Astrocyte (in vitro differentiated cells and primary cell): ENCODE measurements around the gene KCNH6. TPM values are rescaled to one million over a fixed set of nuclear protein-coding genes. Genes with fewer than 3 reads are reported as not detected.

Source experiments
- DNase-seq: peaks from one replicate; pipeline ENCODE4 v3.0.0-alpha.2; 2010; ENCODE audit warnings: low read depth
- FAIRE-seq: peaks from 2 replicates; lab custom pipeline; 2011; peaks lifted over from hg19 to GRCh38; lab: Jason Lieb, UNC
- H2AFZ ChIP-seq: 2 replicates; pipeline ENCODE4 v1.6.0; 2012; ENCODE audit warnings: low read depth, low read length, inconsistent platforms
- H3K27ac ChIP-seq: 2 replicates; pipeline ENCODE4 v1.5.1; 2011; ENCODE audit warnings: low read depth, low read length, inconsistent platforms
- H3K27me3 ChIP-seq: 2 replicates; pipeline ENCODE4 v1.6.0; 2011; ENCODE audit warnings: low read length, inconsistent platforms; ENCODE audit not compliant: insufficient read depth
- H3K36me3 ChIP-seq: 2 replicates; pipeline ENCODE4 v1.5.1; 2011; ENCODE audit warnings: low read length, inconsistent platforms; ENCODE audit not compliant: insufficient read depth
- H3K4me1 ChIP-seq: 2 replicates; pipeline ENCODE4 v1.5.1; 2011; ENCODE audit warnings: low read length, inconsistent platforms; ENCODE audit not compliant: insufficient read depth
- H3K4me2 ChIP-seq: 2 replicates; pipeline ENCODE4 v1.6.0; 2012; ENCODE audit warnings: low read length, inconsistent platforms
- H3K4me3 ChIP-seq: 2 replicates; pipeline ENCODE4 v1.5.1; 2011; ENCODE audit warnings: low read depth, mild to moderate bottlenecking, low read length, inconsistent platforms; ENCODE audit not compliant: insufficient read depth
- H3K79me2 ChIP-seq: 2 replicates; pipeline ENCODE4 v1.6.0; 2012; ENCODE audit warnings: mild to moderate bottlenecking, low read length, inconsistent platforms; ENCODE audit not compliant: insufficient read depth
- H3K9ac ChIP-seq: 2 replicates; pipeline ENCODE4 v1.6.0; 2012; ENCODE audit warnings: mild to moderate bottlenecking, low read length, inconsistent platforms
- H3K9me3 ChIP-seq: 2 replicates; pipeline ENCODE4 v1.5.1; 2012; ENCODE audit warnings: low read depth, mild to moderate bottlenecking, low read length, inconsistent platforms; ENCODE audit not compliant: insufficient read depth
- H4K20me1 ChIP-seq: 2 replicates; pipeline ENCODE4 v1.6.0; 2012; ENCODE audit warnings: low read length, inconsistent platforms; ENCODE audit not compliant: insufficient read depth
- H3K27ac Mint-ChIP-seq: one replicate; pipeline ENCODE4 v1.8.0; 2021; ENCODE audit warnings: mild to moderate bottlenecking, mixed read lengths; ENCODE audit not compliant: unreplicated experiment
- H3K27me3 Mint-ChIP-seq: one replicate; pipeline ENCODE4 v1.8.0; 2021; ENCODE audit warnings: low read depth, mixed read lengths; ENCODE audit not compliant: unreplicated experiment
- H3K36me3 Mint-ChIP-seq: one replicate; pipeline ENCODE4 v1.8.0; 2021; ENCODE audit warnings: low read depth, mixed read lengths; ENCODE audit not compliant: unreplicated experiment
- H3K4me1 Mint-ChIP-seq: one replicate; pipeline ENCODE4 v1.8.0; 2021; ENCODE audit warnings: low read depth, mixed read lengths; ENCODE audit not compliant: unreplicated experiment
- H3K4me3 Mint-ChIP-seq: one replicate; pipeline ENCODE4 v1.8.0; 2021; ENCODE audit warnings: mild to moderate bottlenecking, moderate library complexity, mixed read lengths; ENCODE audit not compliant: unreplicated experiment
- H3K9me3 Mint-ChIP-seq: one replicate; pipeline ENCODE4 v1.8.0; 2021; ENCODE audit warnings: mild to moderate bottlenecking, mixed read lengths; ENCODE audit not compliant: unreplicated experiment
- EZH2 ChIP-seq: IDR thresholded peaks from 2 replicates; pipeline ENCODE4 v1.6.1; 2012; ENCODE audit warnings: mild to moderate bottlenecking, low read length, inconsistent platforms; ENCODE audit not compliant: insufficient read depth
- total RNA-seq: library from RNA; stranded (reverse); gene quantifications from 2 replicates; pipeline ENCODE4 v1.2.1, GENCODE V29; 2021
- TF ChIP-seq, protein P1 (sequence below): IDR thresholded peaks from 2 replicates; pipeline ENCODE4 v1.5.1; 2011; ENCODE audit warnings: low read depth, mild to moderate bottlenecking, inconsistent platforms, low read length, moderate library complexity; ENCODE audit not compliant: insufficient read depth

Gene KCNH6
- total RNA-seq, 1 donor from 2014 or later = not detected

DNA sequence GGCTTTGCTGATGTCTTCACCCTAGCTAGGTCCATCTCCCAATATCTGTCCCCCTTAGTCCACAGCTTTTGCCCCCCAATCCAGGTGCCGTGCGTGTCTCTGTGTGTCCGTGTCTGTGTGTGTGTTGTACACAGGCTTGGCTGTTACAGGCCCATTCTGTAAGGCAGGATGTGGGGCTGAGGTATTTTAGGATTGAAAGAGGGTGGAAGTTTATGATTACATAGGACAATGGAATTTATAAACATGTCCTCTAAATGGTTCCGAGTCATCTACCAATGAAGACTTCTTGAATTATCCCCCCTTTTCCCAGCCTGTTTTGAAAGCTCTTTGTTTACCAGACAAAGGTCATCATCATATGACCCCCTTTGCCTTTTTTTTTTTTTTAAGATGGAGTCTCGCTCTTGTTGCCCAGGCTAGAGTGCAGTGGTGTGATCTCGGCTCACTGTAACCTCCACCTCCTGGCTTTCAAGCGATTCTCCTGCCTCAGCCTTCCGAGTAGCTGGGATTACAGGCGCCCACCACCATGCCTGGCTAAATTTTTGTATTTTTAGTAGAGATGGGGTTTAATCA, 24.4 kb upstream of the KCNH6 start:
- H3K9me3 ChIP-seq = no peaks in the 10 kb centered on the region
- FAIRE-seq = peak; percentile 63
- TF ChIP-seq, protein P1, sequence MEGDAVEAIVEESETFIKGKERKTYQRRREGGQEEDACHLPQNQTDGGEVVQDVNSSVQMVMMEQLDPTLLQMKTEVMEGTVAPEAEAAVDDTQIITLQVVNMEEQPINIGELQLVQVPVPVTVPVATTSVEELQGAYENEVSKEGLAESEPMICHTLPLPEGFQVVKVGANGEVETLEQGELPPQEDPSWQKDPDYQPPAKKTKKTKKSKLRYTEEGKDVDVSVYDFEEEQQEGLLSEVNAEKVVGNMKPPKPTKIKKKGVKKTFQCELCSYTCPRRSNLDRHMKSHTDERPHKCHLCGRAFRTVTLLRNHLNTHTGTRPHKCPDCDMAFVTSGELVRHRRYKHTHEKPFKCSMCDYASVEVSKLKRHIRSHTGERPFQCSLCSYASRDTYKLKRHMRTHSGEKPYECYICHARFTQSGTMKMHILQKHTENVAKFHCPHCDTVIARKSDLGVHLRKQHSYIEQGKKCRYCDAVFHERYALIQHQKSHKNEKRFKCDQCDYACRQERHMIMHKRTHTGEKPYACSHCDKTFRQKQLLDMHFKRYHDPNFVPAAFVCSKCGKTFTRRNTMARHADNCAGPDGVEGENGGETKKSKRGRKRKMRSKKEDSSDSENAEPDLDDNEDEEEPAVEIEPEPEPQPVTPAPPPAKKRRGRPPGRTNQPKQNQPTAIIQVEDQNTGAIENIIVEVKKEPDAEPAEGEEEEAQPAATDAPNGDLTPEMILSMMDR = no peak
- no peak for TF ChIP-seq EZH2
- no peaks in the 10 kb centered on the region for H3K79me2 ChIP-seq
- no peak overlapping the region for H3K27ac ChIP-seq
- H3K4me3 ChIP-seq = no peak overlapping the region
- no peaks in the 10 kb centered on the region for H4K20me1 ChIP-seq
- H3K27ac Mint-ChIP-seq = no peak overlapping the region
- H3K36me3 Mint-ChIP-seq = peaks cover 2% of the 10 kb centered on the region
- H3K4me2 ChIP-seq = peak overlapping the region; percentile 37
- H3K9me3 Mint-ChIP-seq = no peaks in the 10 kb centered on the region
- H3K4me3 Mint-ChIP-seq = peak overlapping the region; percentile 28
- H3K36me3 ChIP-seq = no peaks in the 10 kb centered on the region
- H3K4me1 Mint-ChIP-seq = peaks cover 7% of the 10 kb centered on the region
- peaks cover 40% of the 10 kb centered on the region for H3K27me3 Mint-ChIP-seq
- no peak overlapping the region for H3K9ac ChIP-seq
- no peak overlapping the region for H2AFZ ChIP-seq
- DNase-seq = peak; percentile 57
- peaks cover 22% of the 10 kb centered on the region for H3K27me3 ChIP-seq
- no peaks in the 10 kb centered on the region for H3K4me1 ChIP-seq

DNA sequence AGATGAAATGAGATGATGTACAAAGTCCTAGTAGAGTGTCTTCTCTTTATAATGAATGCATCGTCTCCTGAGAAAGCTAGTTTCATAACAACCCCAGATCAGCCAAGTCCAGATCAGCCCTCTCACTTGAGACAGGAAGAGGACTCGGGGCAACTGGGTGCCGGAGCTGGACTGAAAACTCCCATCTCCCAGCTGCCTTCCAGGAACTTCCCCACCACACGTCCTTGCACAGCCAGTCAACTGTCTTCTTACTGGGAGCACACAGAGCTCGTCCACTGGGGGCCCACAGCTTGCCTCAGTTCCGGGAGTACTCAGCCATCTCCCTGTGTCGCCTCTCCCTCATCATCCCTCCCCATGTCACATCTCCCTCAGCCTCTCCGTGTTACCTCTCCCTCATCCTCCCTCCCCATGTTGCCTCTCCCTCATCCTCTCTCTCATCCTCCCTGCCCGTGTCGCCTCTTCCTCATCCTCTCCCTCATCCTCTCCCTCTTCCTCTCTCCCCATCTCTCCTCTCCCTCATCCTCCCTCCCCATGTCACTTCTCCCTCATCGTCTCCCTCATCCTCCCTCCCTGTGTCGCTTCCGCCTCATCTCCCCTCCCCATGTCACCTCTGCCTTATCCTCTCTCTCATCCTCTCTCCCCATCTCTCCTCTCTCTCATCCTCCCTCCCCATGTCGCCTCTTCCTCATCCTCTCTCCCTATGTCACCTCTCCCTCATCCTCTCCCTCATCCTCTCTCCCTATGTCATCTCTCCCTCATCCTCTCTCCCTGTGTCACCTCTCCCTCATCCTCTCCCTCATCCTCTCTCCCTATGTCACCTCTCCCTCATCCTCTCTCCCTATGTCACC, 22.4 kb upstream of the KCNH6 start:
- FAIRE-seq = no peak
- no peak overlapping the region for H3K9ac ChIP-seq
- no peak overlapping the region for H3K4me2 ChIP-seq
- no peak overlapping the region for H3K4me3 ChIP-seq
- H3K36me3 ChIP-seq = no peaks in the 10 kb centered on the region
- H3K4me1 ChIP-seq = no peaks in the 10 kb centered on the region
- Mint-ChIP-seq H3K9me3 (peaks cover 5% of the 10 kb centered on the region), H3K4me1 (peaks cover 3% of the 10 kb centered on the region), H3K4me3 (no peak overlapping the region), H3K27ac (no peak overlapping the region), H3K36me3 (peaks cover 2% of the 10 kb centered on the region), H3K27me3 (peaks cover 46% of the 10 kb centered on the region)
- peaks cover 7% of the 10 kb centered on the region for H3K9me3 ChIP-seq
- no peak for DNase-seq
- H3K27ac ChIP-seq = no peak overlapping the region
- H3K27me3 ChIP-seq = peaks cover 33% of the 10 kb centered on the region
- no peak for TF ChIP-seq EZH2
- TF ChIP-seq, protein P1 = no peak
- no peak overlapping the region for H2AFZ ChIP-seq
- H3K79me2 ChIP-seq = no peaks in the 10 kb centered on the region
- no peaks in the 10 kb centered on the region for H4K20me1 ChIP-seq

GRCh38 chr17:63503341-63503705, 19.8 kb upstream of the KCNH6 start:
- Histone ChIP-seq H3K9me3 (peaks cover 7% of the 10 kb centered on the region), H3K27me3 (peaks cover 36% of the 10 kb centered on the region), H3K4me3 (no peak overlapping the region), H4K20me1 (no peaks in the 10 kb centered on the region), H2AFZ (no peak overlapping the region), H3K4me2 (no peak overlapping the region), H3K27ac (no peak overlapping the region), H3K9ac (no peak overlapping the region), H3K79me2 (no peaks in the 10 kb centered on the region), H3K4me1 (no peaks in the 10 kb centered on the region), H3K36me3 (no peaks in the 10 kb centered on the region)
- peaks cover 55% of the 10 kb centered on the region for H3K27me3 Mint-ChIP-seq
- peaks cover 6% of the 10 kb centered on the region for H3K9me3 Mint-ChIP-seq
- H3K27ac Mint-ChIP-seq = no peak overlapping the region
- H3K4me3 Mint-ChIP-seq = no peak overlapping the region
- FAIRE-seq (no peak), DNase-seq (no peak)
- TF ChIP-seq EZH2 = no peak
- TF ChIP-seq, protein P1 = no peak
- peaks cover 3% of the 10 kb centered on the region for H3K4me1 Mint-ChIP-seq
- peaks cover 2% of the 10 kb centered on the region for H3K36me3 Mint-ChIP-seq
